ENCODE data around the gene SLC24A3.

DNA sequence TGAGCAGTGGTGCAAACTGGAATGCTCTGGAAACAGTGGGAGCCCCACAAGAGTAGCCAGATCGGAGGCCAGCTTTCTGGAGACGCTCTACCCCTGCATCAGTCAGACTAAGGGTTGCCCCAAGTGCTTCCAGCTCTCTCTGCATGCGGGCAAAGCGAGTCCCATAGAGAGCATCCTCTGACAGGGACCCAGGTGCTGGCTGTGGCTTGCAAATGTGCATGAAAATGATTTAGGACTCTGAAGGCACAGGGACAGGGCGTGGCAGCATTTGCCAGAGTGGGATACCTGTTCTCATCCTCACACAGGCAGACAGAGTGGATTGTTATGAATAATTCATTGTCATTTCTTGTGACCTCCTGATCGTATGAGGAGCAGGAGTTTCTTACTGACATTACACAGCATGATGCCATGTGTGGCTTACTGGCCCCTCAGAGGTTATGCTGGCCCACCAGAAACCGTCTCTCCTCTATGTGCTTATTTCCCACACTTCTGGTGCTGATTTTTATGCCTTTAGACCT lies 555.9 kb downstream of the SLC24A3 start:
- TF ChIP-seq CTCF (IDR thresholded peaks at IDR 0.05) (no peak), POLR2A (IDR thresholded peaks at IDR 0.05) (no peak)
